ENCODE data around the gene UBN2. TPM values are rescaled to one million over a fixed set of nuclear protein-coding genes. Genes with fewer than 3 reads are reported as not detected.

The UBN2 gene
- total and polyA plus RNA-seq, 2 of the 13 experiments (the other 11 are each of a cell fraction or from before 2014, with no cell fraction given) = 5.6 to 5.7 TPM

DNA sequence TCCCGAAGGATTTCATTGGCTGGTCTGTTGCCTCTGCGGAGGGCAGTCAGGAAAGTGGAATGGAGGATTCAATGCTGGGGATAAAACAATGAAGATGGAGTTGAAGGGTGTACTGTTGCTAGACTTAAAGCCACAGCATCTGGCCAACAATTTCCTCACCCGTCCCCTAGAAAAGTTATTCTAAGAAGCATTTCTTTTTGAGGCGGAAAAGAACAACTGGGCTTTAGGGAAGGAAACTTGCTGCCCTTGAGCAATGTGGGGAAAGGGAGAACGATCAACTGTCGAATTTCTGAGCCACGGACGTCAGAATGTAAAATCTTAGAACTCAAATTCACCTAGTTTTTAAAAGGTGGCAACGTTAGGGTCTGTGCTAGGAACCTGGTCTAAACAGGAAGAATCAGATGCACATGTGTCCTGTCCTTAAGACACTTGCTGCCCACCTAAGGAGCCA lies 110.8 kb downstream of the UBN2 start (continued):
- TF ChIP-seq, protein P1, sequence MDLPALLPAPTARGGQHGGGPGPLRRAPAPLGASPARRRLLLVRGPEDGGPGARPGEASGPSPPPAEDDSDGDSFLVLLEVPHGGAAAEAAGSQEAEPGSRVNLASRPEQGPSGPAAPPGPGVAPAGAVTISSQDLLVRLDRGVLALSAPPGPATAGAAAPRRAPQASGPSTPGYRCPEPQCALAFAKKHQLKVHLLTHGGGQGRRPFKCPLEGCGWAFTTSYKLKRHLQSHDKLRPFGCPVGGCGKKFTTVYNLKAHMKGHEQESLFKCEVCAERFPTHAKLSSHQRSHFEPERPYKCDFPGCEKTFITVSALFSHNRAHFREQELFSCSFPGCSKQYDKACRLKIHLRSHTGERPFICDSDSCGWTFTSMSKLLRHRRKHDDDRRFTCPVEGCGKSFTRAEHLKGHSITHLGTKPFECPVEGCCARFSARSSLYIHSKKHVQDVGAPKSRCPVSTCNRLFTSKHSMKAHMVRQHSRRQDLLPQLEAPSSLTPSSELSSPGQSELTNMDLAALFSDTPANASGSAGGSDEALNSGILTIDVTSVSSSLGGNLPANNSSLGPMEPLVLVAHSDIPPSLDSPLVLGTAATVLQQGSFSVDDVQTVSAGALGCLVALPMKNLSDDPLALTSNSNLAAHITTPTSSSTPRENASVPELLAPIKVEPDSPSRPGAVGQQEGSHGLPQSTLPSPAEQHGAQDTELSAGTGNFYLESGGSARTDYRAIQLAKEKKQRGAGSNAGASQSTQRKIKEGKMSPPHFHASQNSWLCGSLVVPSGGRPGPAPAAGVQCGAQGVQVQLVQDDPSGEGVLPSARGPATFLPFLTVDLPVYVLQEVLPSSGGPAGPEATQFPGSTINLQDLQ (CRISPR knock-in tag; IDR thresholded peaks at IDR 0.05) = no peak
- TF ChIP-seq ZNF431 (CRISPR knock-in tag; IDR thresholded peaks at IDR 0.05; ENCODE audit: borderline replicate concordance, low read depth) (0 out of 2 replicates have a peak, but pooled peaks have one; percentile 14), THAP11 (CRISPR knock-in tag; IDR thresholded peaks at IDR 0.05) (no peak), HDAC2 (CRISPR knock-in tag; IDR thresholded peaks at IDR 0.05) (0 out of 2 replicates have a peak, but pooled peaks have one; percentile 45), SMAD3 (CRISPR knock-in tag; IDR thresholded peaks at IDR 0.05) (0 out of 2 replicates have a peak, but pooled peaks have one; percentile 8), KMT2A (CRISPR knock-in tag; IDR thresholded peaks at IDR 0.05) (0 out of 2 replicates have a peak, but pooled peaks have one; percentile 36), ZNF652 (CRISPR knock-in tag; IDR thresholded peaks at IDR 0.05; ENCODE audit: borderline replicate concordance, low read depth) (no peak), NFKBIZ (CRISPR knock-in tag; IDR thresholded peaks at IDR 0.05) (0 out of 2 replicates have a peak, but pooled peaks have one; percentile 65), SOX6 (IDR thresholded peaks at IDR 0.05) (no peak), SOX6 (CRISPR knock-in tag; IDR thresholded peaks at IDR 0.05) (0 out of 2 replicates have a peak, but pooled peaks have one; percentile 2), NFIB (CRISPR knock-in tag; IDR thresholded peaks at IDR 0.05; ENCODE audit: borderline replicate concordance) (no peak), ZBTB38 (CRISPR knock-in tag; IDR thresholded peaks at IDR 0.05) (no peak), RFXANK (CRISPR knock-in tag; IDR thresholded peaks at IDR 0.05) (peak; percentile 49; the same call in 1 of the 2 replicates), ZFY (CRISPR knock-in tag; IDR thresholded peaks at IDR 0.05) (no peak), XRCC5 (optimal IDR thresholded peaks at IDR 0.05; ENCODE audit: low read length) (peak; percentile 27), KDM1A (CRISPR knock-in tag; IDR thresholded peaks at IDR 0.05) (0 out of 2 replicates have a peak, but pooled peaks have one; percentile 14)
- TF ChIP-seq, protein P2, sequence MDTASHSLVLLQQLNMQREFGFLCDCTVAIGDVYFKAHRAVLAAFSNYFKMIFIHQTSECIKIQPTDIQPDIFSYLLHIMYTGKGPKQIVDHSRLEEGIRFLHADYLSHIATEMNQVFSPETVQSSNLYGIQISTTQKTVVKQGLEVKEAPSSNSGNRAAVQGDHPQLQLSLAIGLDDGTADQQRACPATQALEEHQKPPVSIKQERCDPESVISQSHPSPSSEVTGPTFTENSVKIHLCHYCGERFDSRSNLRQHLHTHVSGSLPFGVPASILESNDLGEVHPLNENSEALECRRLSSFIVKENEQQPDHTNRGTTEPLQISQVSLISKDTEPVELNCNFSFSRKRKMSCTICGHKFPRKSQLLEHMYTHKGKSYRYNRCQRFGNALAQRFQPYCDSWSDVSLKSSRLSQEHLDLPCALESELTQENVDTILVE (CRISPR knock-in tag; IDR thresholded peaks at IDR 0.05) = peak; percentile 25; the same call in 1 of the 2 replicates
- TF ChIP-seq, protein P3, sequence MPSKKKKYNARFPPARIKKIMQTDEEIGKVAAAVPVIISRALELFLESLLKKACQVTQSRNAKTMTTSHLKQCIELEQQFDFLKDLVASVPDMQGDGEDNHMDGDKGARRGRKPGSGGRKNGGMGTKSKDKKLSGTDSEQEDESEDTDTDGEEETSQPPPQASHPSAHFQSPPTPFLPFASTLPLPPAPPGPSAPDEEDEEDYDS (CRISPR knock-in tag; IDR thresholded peaks at IDR 0.05) = peak; percentile 74
- TF ChIP-seq, protein P4, sequence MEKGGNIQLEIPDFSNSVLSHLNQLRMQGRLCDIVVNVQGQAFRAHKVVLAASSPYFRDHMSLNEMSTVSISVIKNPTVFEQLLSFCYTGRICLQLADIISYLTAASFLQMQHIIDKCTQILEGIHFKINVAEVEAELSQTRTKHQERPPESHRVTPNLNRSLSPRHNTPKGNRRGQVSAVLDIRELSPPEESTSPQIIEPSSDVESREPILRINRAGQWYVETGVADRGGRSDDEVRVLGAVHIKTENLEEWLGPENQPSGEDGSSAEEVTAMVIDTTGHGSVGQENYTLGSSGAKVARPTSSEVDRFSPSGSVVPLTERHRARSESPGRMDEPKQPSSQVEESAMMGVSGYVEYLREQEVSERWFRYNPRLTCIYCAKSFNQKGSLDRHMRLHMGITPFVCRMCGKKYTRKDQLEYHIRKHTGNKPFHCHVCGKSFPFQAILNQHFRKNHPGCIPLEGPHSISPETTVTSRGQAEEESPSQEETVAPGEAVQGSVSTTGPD (CRISPR knock-in tag; IDR thresholded peaks at IDR 0.05) = no peak
- TF ChIP-seq, protein P5, sequence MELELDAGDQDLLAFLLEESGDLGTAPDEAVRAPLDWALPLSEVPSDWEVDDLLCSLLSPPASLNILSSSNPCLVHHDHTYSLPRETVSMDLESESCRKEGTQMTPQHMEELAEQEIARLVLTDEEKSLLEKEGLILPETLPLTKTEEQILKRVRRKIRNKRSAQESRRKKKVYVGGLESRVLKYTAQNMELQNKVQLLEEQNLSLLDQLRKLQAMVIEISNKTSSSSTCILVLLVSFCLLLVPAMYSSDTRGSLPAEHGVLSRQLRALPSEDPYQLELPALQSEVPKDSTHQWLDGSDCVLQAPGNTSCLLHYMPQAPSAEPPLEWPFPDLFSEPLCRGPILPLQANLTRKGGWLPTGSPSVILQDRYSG (CRISPR knock-in tag; IDR thresholded peaks at IDR 0.05) = no peak
- TF ChIP-seq, protein P6, sequence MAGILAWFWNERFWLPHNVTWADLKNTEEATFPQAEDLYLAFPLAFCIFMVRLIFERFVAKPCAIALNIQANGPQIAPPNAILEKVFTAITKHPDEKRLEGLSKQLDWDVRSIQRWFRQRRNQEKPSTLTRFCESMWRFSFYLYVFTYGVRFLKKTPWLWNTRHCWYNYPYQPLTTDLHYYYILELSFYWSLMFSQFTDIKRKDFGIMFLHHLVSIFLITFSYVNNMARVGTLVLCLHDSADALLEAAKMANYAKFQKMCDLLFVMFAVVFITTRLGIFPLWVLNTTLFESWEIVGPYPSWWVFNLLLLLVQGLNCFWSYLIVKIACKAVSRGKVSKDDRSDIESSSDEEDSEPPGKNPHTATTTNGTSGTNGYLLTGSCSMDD (CRISPR knock-in tag; IDR thresholded peaks at IDR 0.05) = no peak
